H1 (cell line): Measurements from ENCODE around the gene ATXN7. TPM values are rescaled to one million over a fixed set of nuclear protein-coding genes. Genes with fewer than 3 reads are reported as not detected.

ENCODE experiments used
- CHD7 ChIP-seq: fragments of 300-600 bp; sonication (generic); IDR thresholded peaks from 2 replicates; pipeline ENCODE4 v1.7.1; 2012; ENCODE audit warnings: low read length, moderate library complexity, mild to moderate bottlenecking, inconsistent platforms; ENCODE audit not compliant: insufficient replicate concordance
- NANOG ChIP-seq: IDR thresholded peaks from 2 replicates; pipeline ENCODE4 v1.6.1; 2011; ENCODE audit warnings: low read length, low read depth, mild to moderate bottlenecking, inconsistent platforms; ENCODE audit not compliant: insufficient read depth, poor library complexity, severe bottlenecking
- polyA plus RNA-seq, 7 experiments: library from polyadenylated mRNA; depleted of rRNA in 3 of 7; stranded (reverse) in 5 of 7; unstranded in 2 of 7; fragments of >200 nt in 5 of 7; fragments of 200-250 nt in 2 of 7; gene quantifications; 1 replicate in 5 of 7; 2 replicates in 1 of 7; 4 replicates in 1 of 7; pipeline versions ENCODE4 v1.2.1 to v1.2.3, GENCODE V29; 2011 to 2013; ENCODE audit warnings: missing spikeins in 2 of 7, mixed read lengths in 2 of 7
- total RNA-seq: library from RNA; stranded (reverse); fragmentation: NEBNext Ultra II Directional; extraction: Animal tissue kit (Norgen Biotek cat#: 25700); gene quantifications from 2 replicates; pipeline ENCODE4 v1.2.1, GENCODE V29; 2021

ATXN7 gene
- total and polyA plus RNA-seq, 2 of the 8 experiments (the other 6 are each of a cell fraction or from before 2014, with no cell fraction given) = 15.5 to 16.8 TPM

GRCh38 chr3:63986831-63987230 lies 123.2 kb downstream of the ATXN7 start (continued):
- TF ChIP-seq CHD7 = no peak
- no peak for TF ChIP-seq NANOG
